HG02840 (cell line): ENCODE measurements around the gene HGS.
A peak's percentile ranks its signal among the peaks of the same experiment; 100 is the strongest.

Source experiments
- ATAC-seq: cut with Tn5 transposase; IDR thresholded peaks from one replicate; pipeline ENCODE4 v1.9.1; 2021; ENCODE audit warnings: mild to moderate bottlenecking, moderate library complexity, moderate number of reproducible peaks; ENCODE audit not compliant: unreplicated experiment, low FRiP score

HGS gene

DNA sequence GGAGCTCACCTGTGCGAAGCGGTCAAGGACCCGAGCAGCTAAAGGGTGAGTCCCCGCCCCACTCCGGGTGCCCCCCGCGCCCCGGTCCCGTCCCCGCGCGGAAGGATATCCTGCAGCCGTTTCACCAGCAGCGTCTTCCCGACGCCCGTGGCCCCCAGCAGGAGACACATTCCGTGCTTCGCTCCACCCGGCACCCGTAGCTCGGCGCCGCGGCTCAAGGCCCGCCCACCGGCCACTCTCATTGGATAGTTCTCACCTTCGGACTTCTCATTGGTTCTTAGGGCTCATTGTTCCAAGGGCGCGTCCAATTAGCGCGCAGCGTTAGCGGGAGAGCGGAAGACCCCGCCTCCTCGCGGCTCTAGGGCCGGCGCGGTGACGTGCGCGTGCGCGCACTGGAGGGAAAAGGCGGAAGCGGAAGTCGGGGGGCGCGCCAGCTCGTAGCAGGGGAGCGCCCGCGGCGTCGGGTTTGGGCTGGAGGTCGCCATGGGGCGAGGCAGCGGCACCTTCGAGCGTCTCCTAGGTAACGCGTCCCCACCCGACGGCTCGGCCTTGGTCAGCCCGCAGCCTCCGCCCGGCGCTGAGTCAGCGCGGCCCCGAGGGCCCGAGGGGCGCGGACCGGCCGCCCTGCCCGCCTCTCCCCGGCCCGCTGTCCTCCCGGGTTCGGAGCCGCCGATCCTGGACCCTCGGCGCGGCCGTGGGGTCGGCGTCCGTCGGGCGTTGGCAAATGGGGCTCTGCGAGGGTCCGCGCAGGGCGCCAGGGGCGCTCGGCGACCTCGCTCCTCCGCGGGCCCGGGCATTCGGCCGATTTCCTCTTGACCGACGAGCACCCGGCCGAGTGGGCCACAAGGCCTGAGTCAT, at the start of gene HGS, which contains the start of gene ARL16:
Gene HGS, plus strand, starts transcription at position 428 of the 858 bp plus-strand sequence. Its CDS starts 56 bp downstream, at position 484.
Gene ARL16, minus strand, starts transcription at position 214 of the 858 bp plus-strand sequence. Its CDS starts 44 bp downstream, at position 170.
- peak; percentile 90 for ATAC-seq

- no peak for ATAC-seq
These were observed 48.4 kb upstream of the HGS start for GRCh38 chr17:81635431-81635830.

GRCh38 chr17:81635973-81636504, 47.8 kb upstream of the HGS start:
- peak; percentile 24 for ATAC-seq

- ATAC-seq, result peak; percentile 83
These were observed 47.1 kb upstream of the HGS start, which contains the start of the genes NPLOC4 and TSPAN10 for GRCh38 chr17:81636505-81637288. Gene NPLOC4, minus strand, starts transcription at chr17:81637112. Its CDS starts 182 bp downstream, at chr17:81636930. Gene TSPAN10, plus strand, starts transcription at chr17:81637196. Its CDS starts 5,217 bp downstream, at chr17:81642413.

GRCh38 chr17:81638683-81639082, 45.1 kb upstream of the HGS start:
- ATAC-seq, result no peak

DNA sequence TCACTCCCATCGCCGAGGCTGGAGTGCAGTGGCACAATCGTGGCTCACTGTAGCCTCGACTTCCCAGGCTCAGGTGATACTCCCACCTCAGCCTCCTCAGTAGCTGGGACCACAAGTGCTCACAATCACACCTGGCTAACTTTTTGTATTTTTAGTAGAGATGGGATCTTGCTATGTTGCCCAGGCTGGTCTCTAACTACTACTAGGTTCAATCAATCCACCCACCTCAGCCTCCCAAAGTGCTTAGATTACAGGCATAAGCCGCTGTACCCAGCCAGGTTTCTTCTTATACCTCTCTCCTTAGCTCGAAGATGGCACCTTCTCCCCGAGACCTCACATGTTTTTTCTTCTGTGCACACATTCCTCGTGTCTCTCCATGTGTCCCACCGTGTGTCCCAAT, 43.8 kb upstream of the HGS start:
- ATAC-seq, result no peak

DNA sequence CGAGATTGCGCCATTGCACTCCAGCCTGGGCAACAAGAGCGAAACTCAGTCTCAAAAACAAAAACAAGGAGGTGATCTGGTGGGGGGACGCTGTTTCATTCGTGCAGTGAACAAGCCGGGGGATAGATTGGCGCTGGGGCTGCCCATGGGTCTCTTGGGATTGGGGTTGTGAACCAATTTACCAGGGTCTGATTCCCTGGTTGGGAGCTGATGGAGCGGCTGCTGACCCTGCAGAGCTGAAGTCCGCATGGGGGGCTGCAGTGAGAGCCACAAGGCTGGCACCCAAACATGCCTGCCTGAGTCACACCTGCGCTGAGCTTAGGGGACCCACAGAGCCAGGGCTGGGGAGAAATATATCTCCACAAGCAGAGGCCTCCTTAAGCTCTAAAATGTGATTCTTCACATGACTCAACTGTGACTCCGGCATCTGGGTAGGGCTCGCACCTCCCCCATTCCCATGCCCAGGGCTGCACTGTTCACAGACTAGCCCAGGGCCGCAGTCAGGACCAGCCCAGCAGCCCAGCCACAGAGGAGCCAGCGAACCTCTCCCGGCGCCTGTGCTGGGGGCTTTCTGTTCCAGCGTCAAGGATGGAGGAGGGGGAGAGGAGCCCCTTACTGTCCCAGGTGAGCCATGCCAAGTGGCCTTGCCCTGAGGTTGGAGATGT, 41.9 kb upstream of the HGS start:
- no peak for ATAC-seq

DNA sequence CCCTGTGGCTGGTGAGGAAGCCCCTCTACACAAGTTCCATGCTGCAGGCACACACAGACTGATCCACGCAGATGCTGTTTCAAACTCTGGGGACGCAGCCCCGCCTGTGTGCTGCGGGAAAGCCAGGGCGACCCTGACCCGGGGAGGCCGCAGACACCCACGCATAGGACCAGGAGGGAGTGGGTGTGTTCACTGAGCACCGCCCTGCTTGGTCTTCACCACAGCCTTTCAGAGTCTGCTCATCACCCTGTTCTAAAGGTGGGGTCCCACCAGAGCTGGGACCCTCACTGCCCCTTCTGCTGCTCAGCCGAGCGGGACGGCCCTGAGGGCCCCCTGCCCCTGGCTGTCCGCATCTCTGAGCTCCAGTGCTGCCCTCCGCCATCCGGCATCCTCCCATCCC, 39.3 kb upstream of the HGS start:
- no peak for ATAC-seq

- no peak for ATAC-seq
These were observed 38.5 kb upstream of the HGS start for GRCh38 chr17:81644976-81645952.

DNA sequence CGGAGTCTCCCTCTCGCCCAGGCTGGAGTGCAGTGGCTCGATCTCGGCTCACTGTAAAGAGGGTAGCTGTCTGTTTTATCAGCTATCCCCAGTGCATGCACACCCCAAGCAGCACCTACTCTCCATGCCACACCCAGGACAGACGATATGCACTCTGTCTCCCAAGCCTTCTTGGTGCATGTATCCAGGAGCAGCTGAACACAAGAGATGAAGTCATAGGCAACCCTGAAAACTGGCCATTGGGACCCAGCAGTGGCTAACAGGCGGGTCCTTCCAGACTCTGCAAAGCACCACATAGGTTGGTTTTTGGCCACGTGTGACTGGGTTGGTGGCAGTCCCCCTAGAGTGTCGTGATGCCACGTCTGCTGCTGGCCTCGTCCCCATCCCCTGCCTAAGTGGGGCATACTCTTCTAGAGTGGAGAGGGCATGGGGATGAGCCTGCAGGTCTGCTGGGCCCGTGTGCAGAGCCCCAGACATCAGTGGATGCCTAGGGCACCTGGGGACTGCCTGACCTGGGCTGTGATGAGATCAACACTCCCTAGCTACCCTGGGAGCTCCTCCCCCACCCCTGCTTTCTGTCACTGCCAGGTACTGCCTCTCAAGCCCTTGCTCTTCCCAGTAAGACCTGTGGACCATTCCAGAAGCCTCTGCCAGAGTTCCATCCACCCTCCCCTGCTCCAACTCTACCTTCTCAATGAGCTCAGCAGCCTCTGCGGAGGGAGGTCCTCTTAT, 36.8 kb upstream of the HGS start:
- no peak for ATAC-seq

DNA sequence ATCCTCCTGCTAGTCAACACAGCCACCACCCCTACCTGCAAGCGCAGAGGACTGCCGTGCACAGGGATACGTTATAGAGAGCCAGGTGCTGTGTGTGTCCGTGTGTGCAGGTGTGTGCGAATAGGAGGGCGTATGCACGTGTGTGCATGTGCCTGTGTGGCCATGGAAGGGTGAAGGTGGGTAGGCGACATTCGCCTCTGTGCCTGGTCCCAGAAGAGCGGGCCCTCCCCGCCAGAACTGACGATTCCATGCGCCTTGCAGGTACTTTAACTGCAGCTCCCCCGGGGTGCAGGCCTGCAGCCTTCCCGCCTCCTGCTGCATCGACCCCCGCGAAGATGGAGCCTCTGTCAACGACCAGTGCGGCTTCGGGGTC, 36.2 kb upstream of the HGS start:
- no peak for ATAC-seq

DNA sequence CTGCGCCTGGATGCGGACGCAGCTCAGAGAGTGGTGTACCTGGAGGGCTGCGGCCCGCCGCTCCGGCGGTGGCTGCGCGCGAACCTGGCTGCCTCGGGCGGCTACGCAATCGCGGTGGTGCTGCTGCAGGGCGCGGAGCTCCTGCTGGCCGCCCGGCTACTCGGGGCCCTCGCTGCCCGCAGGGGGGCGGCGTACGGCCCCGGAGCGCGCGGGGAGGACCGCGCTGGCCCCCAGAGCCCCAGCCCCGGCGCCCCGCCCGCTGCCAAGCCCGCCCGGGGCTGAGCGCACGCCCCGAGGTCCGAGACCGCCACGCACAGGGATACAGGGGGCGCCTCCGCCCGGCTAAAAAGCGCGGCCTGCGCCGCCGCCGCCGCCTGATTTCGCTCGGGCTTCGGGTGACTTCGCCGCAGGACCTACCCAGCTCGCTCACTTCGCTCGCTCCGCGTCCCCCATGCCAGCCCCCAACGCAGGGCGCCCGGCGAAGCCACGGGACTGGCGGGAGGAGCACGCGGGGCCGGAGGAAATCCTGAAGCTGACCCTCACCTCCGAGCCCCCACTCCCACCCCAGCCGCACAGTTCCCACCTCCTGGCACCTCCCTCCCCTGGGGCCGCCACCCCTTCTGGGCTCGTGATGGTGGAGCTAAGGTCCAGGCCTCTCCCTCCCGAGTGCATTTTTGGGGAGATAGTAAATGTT, 35.7 kb upstream of the HGS start:
- no peak for ATAC-seq

DNA sequence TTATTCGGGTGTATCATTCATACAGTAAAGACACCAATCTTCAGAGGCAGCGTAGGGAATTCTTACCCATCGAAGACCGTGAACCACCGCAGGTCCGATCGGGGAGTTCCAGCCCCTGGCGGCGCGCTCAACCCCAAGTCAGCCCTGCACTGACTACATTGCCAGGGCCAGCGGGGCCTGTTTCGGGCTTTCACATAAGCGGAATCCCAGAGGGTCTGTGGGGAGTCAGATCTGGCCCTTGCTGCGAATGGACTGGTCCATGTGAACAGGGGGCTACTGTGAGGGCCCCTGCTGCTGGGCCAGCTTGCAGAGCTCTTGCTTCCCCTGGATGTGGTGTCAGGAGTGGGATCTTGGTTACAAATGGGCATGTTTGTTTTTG, 35.1 kb upstream of the HGS start:
- no peak for ATAC-seq

DNA sequence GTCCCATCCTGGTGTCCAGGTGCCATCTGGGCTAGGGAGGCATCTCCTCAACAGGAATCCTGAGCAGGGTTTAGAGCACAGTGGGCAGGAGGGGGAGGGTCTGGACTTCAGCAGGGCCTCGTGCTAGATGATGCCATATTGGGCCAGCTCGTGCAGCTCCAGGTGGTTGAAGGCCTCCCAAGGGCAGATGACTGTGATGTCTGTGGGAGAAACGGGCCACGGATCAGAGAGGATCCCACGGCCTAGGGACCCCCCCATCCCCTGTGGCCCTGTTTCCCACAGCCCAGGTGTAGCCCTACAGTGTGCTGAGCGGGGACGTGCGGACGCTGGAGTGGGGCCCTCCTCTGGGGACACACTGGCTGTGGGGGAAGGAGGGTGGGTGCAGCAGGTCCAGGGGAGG, 32.9 kb upstream of the HGS start:
- ATAC-seq, result no peak

DNA sequence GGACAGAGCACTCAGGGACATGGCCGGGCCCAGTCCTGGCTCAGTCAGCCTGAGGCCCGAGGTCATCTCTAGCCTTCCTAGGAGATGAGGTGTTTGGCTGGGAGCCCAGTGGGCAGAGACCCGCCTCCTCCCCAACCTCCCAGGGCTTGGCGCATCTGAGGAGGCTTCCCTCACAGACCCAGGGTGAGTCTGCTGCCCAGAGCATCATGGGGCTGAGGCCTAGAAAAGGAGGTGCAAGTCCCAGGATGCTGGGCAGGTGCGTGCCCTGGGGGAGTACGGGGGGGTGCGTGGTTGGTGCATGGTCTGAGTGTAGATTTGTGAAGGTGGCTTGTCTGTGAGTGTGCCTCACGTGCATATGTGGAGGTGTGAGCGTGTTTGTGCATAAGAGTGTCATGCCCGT, 32.1 kb upstream of the HGS start:
- no peak for ATAC-seq

DNA sequence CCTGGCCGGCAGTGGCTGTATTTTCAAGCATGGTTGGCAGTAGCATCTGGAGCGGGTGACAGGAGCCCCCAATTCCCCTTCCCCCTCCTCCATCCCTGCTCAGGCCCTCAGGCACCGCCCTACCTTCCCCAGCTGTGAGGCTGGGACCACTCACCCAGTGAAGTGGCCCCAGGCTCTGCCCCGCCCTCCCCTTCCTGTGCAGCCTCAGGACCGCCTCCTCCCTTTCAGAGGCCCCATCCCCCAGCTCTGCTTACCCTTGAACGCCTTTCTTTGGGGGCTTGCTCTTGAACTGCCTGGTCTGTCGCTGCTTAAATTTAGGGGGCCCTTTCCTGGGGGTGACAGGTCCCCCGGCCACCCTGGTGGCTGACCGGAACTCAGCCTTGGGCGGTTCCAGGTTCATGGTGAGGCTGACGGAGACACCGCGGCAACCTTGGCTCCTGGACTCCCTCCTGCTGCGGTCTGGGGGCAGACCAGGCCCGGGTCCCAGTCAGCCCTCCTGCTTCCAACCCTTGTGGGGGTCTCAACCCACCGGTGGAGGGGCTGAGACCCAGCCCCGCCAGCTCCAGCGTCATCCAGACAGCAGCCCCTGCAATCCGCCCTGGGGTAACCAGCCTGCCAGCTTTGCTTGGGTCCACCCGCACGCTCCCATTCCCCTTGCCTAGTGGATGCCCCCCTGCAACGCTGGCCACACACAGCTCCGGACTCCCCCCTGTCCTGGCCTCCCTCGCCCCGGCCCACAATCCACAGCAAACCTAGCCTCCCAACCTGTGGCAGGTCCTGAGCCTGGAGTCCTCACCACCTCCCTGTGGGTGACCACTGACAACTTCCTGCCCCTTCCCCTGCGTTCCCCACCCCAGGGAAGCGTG, 30.7 kb upstream of the HGS start:
- ATAC-seq, result no peak

DNA sequence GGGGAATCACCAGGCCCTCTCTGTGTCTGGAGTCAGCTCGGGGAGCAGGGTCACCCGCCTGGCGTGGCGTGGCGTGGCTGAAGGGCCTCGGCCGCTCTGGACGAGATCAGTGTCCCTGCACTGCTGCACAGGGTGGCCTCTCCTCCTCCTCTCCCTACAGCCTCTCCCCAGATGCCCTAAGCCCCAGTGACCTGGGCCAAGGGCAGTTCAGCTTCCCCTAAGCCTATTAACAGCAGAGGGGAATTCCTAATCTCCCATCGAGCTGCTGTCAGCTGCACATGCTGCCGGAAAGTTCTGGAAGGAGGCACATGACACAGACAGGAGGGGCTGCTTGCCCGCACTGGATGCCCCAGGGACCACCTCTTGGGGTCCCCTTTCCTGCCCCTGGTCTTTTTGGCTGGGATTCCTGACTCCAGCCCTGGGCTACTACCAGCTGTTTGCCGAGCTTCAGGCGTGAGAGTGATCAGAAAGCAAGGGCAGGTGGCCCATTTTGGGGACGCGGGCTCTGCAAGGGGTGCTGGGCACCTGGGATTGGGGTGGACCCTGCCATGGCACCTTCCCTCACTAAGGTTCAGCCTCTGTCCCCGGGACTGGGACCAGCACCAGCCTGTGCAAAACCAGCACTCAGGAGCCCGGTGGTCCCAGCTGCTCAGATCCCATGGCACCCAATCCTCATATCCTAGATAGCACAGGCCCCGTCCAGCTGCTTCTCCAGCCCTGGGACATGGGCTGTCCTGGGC, 28.3 kb upstream of the HGS start:
- ATAC-seq, result no peak
